Tibial artery (tissue), 4 donors: ENCODE results near the gene MBD2.

Source experiments
- DNase-seq, 2 donors: peaks; one replicate each; pipeline ENCODE4 v3.0.0-alpha.2; 2019
- H3K27ac ChIP-seq, 2 donors: fragments of 200-600 bp; sonication (generic) in 1 of 2; 1 replicate in 1 of 2; 2 replicates in 1 of 2; pipeline ENCODE4 v1.5.1; 2018 to 2019; ENCODE audit warnings: mild to moderate bottlenecking in 1 of 2
- H3K27me3 ChIP-seq, 2 donors: fragments of 200-600 bp; sonication (generic) in 1 of 2; one replicate each; pipeline versions ENCODE4 v1.5.1 to v1.6.0; 2016 to 2019
- H3K36me3 ChIP-seq, 3 donors: fragments of 200-600 bp; sonication (generic) in 2 of 3; one replicate each; pipeline ENCODE4 v1.5.1; 2016 to 2019; ENCODE audit warnings: mild to moderate bottlenecking in 2 of 3
- H3K4me1 ChIP-seq, 4 donors: fragments of 200-600 bp; sonication (generic) in 2 of 4; 1 replicate in 3 of 4; 2 replicates in 1 of 4; pipeline ENCODE4 v1.5.1; 2016 to 2019
- H3K4me3 ChIP-seq, 2 donors: fragments of 200-600 bp; sonication (generic) in 1 of 2; 1 replicate in 1 of 2; 2 replicates in 1 of 2; pipeline ENCODE4 v1.5.1; 2018 to 2019; ENCODE audit warnings: mild to moderate bottlenecking in 2 of 2
- H3K9me3 ChIP-seq, 3 donors: fragments of 200-600 bp; sonication (generic) in 1 of 3; one replicate each; pipeline ENCODE4 v1.5.1; 2016 to 2019
- intact Hi-C: fragments of 100-400 bp; cut with DNase I; formaldehyde crosslinking; loops from one replicate; pipeline ENCODE4 v1.15.0; 2023; ENCODE audit warnings: low total_unique reads
- TF ChIP-seq, protein P1 (sequence below), 2 experiments: fragments of 200-600 bp in 1 of 2; fragments of 450-650 bp in 1 of 2; IDR thresholded peaks; one replicate each; pipeline ENCODE4 v1.5.1; 2017 to 2019; ENCODE audit warnings: antibody characterized with exemption in 2 of 2, mild to moderate bottlenecking in 1 of 2, moderate library complexity in 1 of 2

The MBD2 gene

DNA sequence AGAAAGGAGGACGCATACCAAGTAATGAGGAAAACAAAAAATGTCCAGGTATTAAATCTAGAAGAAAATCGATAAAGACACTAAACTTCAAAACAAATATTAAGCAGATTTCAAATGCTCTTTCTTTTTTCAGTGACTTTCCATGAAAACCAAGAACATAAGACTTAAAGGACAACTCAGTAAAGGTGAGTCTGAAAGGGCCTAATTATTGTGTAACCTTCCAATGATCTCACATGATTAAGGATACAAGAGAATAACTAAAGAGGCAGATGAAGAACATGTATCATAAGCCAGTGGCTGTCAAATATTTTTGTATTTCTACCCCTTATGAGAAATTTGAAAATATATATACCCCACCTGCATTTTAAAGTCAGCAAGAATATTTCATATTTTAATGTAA is 30.7 kb downstream of the MBD2 start:
- no peak for DNase-seq
- H3K36me3 ChIP-seq = peaks cover 0 to 8% (median 7%) of the 10 kb centered on the region in 3 donors
- H3K9me3 ChIP-seq = no peaks in the 10 kb centered on the region
- no peaks in the 10 kb centered on the region for H3K4me1 ChIP-seq
- no peak overlapping the region for H3K4me3 ChIP-seq
- intact Hi-C loops = no loop called here
- no peak overlapping the region for H3K27ac ChIP-seq
- H3K27me3 ChIP-seq = no peaks in the 10 kb centered on the region
- TF ChIP-seq, protein P1, sequence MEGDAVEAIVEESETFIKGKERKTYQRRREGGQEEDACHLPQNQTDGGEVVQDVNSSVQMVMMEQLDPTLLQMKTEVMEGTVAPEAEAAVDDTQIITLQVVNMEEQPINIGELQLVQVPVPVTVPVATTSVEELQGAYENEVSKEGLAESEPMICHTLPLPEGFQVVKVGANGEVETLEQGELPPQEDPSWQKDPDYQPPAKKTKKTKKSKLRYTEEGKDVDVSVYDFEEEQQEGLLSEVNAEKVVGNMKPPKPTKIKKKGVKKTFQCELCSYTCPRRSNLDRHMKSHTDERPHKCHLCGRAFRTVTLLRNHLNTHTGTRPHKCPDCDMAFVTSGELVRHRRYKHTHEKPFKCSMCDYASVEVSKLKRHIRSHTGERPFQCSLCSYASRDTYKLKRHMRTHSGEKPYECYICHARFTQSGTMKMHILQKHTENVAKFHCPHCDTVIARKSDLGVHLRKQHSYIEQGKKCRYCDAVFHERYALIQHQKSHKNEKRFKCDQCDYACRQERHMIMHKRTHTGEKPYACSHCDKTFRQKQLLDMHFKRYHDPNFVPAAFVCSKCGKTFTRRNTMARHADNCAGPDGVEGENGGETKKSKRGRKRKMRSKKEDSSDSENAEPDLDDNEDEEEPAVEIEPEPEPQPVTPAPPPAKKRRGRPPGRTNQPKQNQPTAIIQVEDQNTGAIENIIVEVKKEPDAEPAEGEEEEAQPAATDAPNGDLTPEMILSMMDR (IDR thresholded peaks at IDR 0.05) = no peak

DNA sequence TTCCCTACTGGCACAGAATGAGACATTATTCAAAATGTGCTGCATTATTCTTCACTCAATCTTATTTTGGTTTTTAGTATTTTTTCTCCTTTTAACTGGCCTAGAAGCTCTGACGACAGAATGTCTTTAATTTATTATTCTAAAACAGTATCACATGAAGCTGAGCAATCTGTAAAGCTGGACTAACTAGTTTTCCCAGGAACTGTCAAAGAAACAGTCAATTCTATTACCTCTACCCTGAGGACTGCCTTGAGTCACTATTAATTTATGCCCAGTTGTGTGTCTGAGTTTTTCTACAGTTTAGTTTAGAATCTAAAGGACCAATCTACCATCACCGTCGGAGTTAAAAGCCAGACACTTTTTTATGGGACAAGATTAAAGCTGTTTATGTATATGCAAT is 31.6 kb downstream of the MBD2 start:
- no peaks in the 10 kb centered on the region for H3K9me3 ChIP-seq
- TF ChIP-seq, protein P1 (IDR thresholded peaks at IDR 0.05) = no peak
- intact Hi-C loops = no loop called here
- no peak overlapping the region for H3K27ac ChIP-seq
- no peaks in the 10 kb centered on the region for H3K27me3 ChIP-seq
- H3K4me3 ChIP-seq = no peak overlapping the region
- peaks cover 0 to 10% (median 3%) of the 10 kb centered on the region in 3 donors for H3K36me3 ChIP-seq
- DNase-seq = no peak
- H3K4me1 ChIP-seq = no peaks in the 10 kb centered on the region

DNA sequence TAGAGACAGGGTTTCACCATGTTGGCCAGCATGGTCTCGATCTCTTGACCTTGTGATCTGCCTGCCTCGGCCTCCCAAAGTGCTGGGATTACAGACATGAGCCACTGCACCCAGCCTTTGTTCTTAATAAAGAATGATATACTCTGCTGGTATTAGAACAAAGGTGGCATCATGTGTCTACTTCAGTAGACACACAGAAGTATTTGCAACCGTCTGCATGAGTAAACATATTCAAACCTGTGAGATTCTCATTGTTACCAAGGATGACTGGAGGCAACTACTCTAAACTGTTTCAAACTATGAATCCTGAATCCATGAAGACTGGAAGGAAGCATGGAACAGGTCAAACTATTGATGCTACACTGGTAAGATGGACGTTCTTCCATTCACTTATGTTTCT is 32.1 kb downstream of the MBD2 start:
- no peak for DNase-seq
- no peaks in the 10 kb centered on the region for H3K9me3 ChIP-seq
- H3K36me3 ChIP-seq = peaks cover 4 to 14% (median 8%) of the 10 kb centered on the region in 3 donors
- TF ChIP-seq, protein P1 (IDR thresholded peaks at IDR 0.05) = no peak
- H3K4me3 ChIP-seq = no peak overlapping the region
- no peaks in the 10 kb centered on the region for H3K27me3 ChIP-seq
- intact Hi-C loops = no loop called here
- no peaks in the 10 kb centered on the region for H3K4me1 ChIP-seq
- no peak overlapping the region for H3K27ac ChIP-seq

DNA sequence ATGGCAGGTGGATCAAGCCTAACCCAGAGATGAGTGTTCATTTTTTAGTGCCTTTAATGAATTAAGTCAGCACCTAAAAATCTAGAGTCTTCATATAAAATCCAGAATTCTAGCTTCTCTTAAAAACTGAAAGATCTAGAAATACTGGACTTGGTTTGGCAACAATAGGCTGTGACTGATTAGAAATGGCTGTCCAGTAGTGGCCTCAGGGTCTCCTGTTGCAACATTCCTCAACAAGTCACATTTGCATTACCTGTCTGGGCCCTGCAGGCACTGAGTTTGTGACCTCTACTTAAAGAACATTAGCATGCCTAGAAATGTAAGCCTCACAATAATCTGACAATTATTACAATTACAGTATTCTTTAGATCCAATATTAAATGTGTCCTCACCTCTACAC is 33.1 kb downstream of the MBD2 start:
- intact Hi-C loops = no loop called here
- H3K9me3 ChIP-seq = no peaks in the 10 kb centered on the region
- peaks cover 11 to 24% (median 15%) of the 10 kb centered on the region in 3 donors for H3K36me3 ChIP-seq
- H3K27ac ChIP-seq = no peak overlapping the region
- no peaks in the 10 kb centered on the region for H3K4me1 ChIP-seq
- H3K4me3 ChIP-seq = no peak overlapping the region
- no peak for DNase-seq
- no peaks in the 10 kb centered on the region for H3K27me3 ChIP-seq
- TF ChIP-seq, protein P1 (IDR thresholded peaks at IDR 0.05) = no peak

DNA sequence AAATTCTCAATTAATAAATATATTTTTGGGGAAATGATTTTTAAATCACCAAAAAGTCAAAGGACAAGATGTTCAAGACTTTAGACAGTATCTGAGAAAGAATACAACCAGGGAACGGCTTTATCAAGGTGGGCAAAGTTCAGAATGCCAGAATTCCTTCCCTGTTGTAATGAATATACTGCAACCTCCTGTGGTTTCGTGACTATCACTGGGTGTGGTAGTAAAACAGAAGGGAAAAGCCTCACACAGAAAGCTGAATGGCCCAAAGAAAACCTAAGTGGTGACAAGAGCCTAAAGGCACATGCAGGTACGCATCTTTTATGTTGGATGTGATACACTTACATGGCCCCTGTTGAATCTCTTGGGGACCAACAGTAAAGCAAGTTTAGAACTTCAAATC is 37.1 kb downstream of the MBD2 start:
- intact Hi-C loops = no loop called here
- H3K4me1 ChIP-seq = no peaks in the 10 kb centered on the region
- no peak overlapping the region for H3K27ac ChIP-seq
- TF ChIP-seq, protein P1 (IDR thresholded peaks at IDR 0.05) = no peak
- H3K9me3 ChIP-seq = no peaks in the 10 kb centered on the region
- H3K27me3 ChIP-seq = no peaks in the 10 kb centered on the region
- DNase-seq = no peak
- peaks cover 13 to 32% (median 26%) of the 10 kb centered on the region in 3 donors for H3K36me3 ChIP-seq
- H3K4me3 ChIP-seq = no peak overlapping the region

GRCh38 chr18:54184836-54185235 is 39.6 kb downstream of the MBD2 start:
- TF ChIP-seq, protein P1 (IDR thresholded peaks at IDR 0.05) = no peak
- Histone ChIP-seq H3K9me3 (no peaks in the 10 kb centered on the region), H3K4me3 (no peak overlapping the region), H3K27me3 (no peaks in the 10 kb centered on the region), H3K27ac (no peak overlapping the region), H3K4me1 (no peaks in the 10 kb centered on the region), H3K36me3 (peaks cover 17 to 30% (median 29%) of the 10 kb centered on the region in 3 donors)
- DNase-seq = no peak
- intact Hi-C loops = no loop called here
